Measurements from ENCODE around the gene WNT1.

GRCh38 chr12:49014547-49014946 lies 36.4 kb downstream of the WNT1 start:
- TF ChIP-seq CTCF (IDR thresholded peaks at IDR 0.05; ENCODE audit: low read depth, low read length, poor library complexity, severe bottlenecking): no peak
- TF ChIP-seq EZH2phosphoT487 (IDR thresholded peaks at IDR 0.05; ENCODE audit: borderline replicate concordance, low read length): no peak

Measured in DOHH2 (cell line).